Astrocyte (in vitro differentiated cells and primary cell): Measurements from ENCODE around the gene FADS3.

Experiments
- CTCF ChIP-seq: IDR thresholded peaks from 2 replicates; pipeline ENCODE4 v1.5.1; 2011; ENCODE audit warnings: low read depth, mild to moderate bottlenecking, inconsistent platforms, low read length, moderate library complexity; ENCODE audit not compliant: insufficient read depth
- EZH2 ChIP-seq: IDR thresholded peaks from 2 replicates; pipeline ENCODE4 v1.6.1; 2012; ENCODE audit warnings: mild to moderate bottlenecking, low read length, inconsistent platforms; ENCODE audit not compliant: insufficient read depth

- TF ChIP-seq CTCF (no peak), EZH2 (no peak)
Measured at GRCh38 chr11:61880454-61880853, 10.9 kb downstream of the FADS3 start.
